Naive thymus-derived CD4-positive, alpha-beta T cell (primary cell): ENCODE results near the gene EDEM1. TPM values are rescaled to one million over a fixed set of nuclear protein-coding genes. Genes with fewer than 3 reads are reported as not detected.

Experiments used
- ATAC-seq: fragments of 150-1000 bp; cut with Tn5 transposase; 2 replicates; pipeline ENCODE4 v1.10.0; 2021; ENCODE audit warnings: mild to moderate bottlenecking, moderate library complexity
- CTCF ChIA-PET: fragments of 350-600 bp; sonication (Branson Sonifier 250); formaldehyde crosslinking; loops from one replicate; lab custom pipeline; 2021; ENCODE audit warnings: antibody characterized with exemption; lab: Charles Lee
- POLR2A ChIA-PET: fragments of 350-600 bp; sonication (Branson Sonifier 250); formaldehyde crosslinking; loops from one replicate; lab custom pipeline; 2021; ENCODE audit warnings: antibody characterized with exemption, inconsistent platforms; lab: Charles Lee
- DNase-seq, 9 donors: peaks; one replicate each; pipeline versions ENCODE4 v3.0.0 to v3.0.0-alpha.2; 2020 to 2022; ENCODE audit warnings: mixed read lengths in 1 of 9
- H3K27ac ChIP-seq: one replicate; pipeline ENCODE4 v1.7.0; 2013; ENCODE audit warnings: mild to moderate bottlenecking, low read depth, low read length, moderate library complexity
- H3K27me3 ChIP-seq, 2 donors: one replicate each; pipeline ENCODE4 v1.7.0; 2013; ENCODE audit warnings: low read length in 2 of 2, mild to moderate bottlenecking in 2 of 2, moderate library complexity in 2 of 2; ENCODE audit not compliant: control insufficient read depth in 2 of 2, insufficient read depth in 2 of 2
- H3K36me3 ChIP-seq, 3 experiments: 1 replicate in 2 of 3; 2 replicates in 1 of 3; pipeline ENCODE4 v1.7.0; 2013; ENCODE audit warnings: low read length in 3 of 3, mild to moderate bottlenecking in 3 of 3, moderate library complexity in 1 of 3; ENCODE audit not compliant: insufficient read depth in 3 of 3, control insufficient read depth in 2 of 3
- H3K4me1 ChIP-seq, 2 donors: one replicate each; pipeline ENCODE4 v1.7.0; 2013; ENCODE audit warnings: low read length in 2 of 2, mild to moderate bottlenecking in 2 of 2, moderate library complexity in 1 of 2; ENCODE audit not compliant: control insufficient read depth in 2 of 2, insufficient read depth in 2 of 2
- H3K4me3 ChIP-seq: 2 replicates; pipeline ENCODE4 v1.7.0; 2013; ENCODE audit warnings: mild to moderate bottlenecking, low read length
- H3K9me3 ChIP-seq, 3 experiments: 1 replicate in 2 of 3; 2 replicates in 1 of 3; pipeline ENCODE4 v1.7.0; 2013; ENCODE audit warnings: low read length in 3 of 3; ENCODE audit not compliant: control insufficient read depth in 2 of 3
- H3K27ac Mint-ChIP-seq, 9 donors: one replicate each; pipeline ENCODE4 v1.8.0; 2020 to 2022; ENCODE audit warnings: mixed read lengths in 9 of 9, mild to moderate bottlenecking in 8 of 9, moderate library complexity in 5 of 9, inconsistent platforms in 2 of 9
- H3K27me3 Mint-ChIP-seq, 5 donors: one replicate each; pipeline ENCODE4 v1.8.0; 2021 to 2022; ENCODE audit warnings: mixed read lengths in 5 of 5, mild to moderate bottlenecking in 1 of 5
- H3K36me3 Mint-ChIP-seq, 5 donors: one replicate each; pipeline ENCODE4 v1.8.0; 2020 to 2022; ENCODE audit warnings: mixed read lengths in 5 of 5, mild to moderate bottlenecking in 3 of 5, inconsistent platforms in 1 of 5
- H3K4me1 Mint-ChIP-seq, 7 donors: one replicate each; pipeline ENCODE4 v1.8.0; 2020 to 2022; ENCODE audit warnings: mixed read lengths in 7 of 7, mild to moderate bottlenecking in 3 of 7, inconsistent platforms in 1 of 7
- H3K4me3 Mint-ChIP-seq, 10 donors: one replicate each; pipeline ENCODE4 v1.8.0; 2020 to 2022; ENCODE audit warnings: mild to moderate bottlenecking in 10 of 10, mixed read lengths in 10 of 10, moderate library complexity in 6 of 10, inconsistent platforms in 2 of 10
- H3K9me3 Mint-ChIP-seq, 11 donors: one replicate each; pipeline ENCODE4 v1.8.0; 2020 to 2022; ENCODE audit warnings: mixed read lengths in 11 of 11, mild to moderate bottlenecking in 4 of 11, inconsistent platforms in 1 of 11, moderate library complexity in 1 of 11
- intact Hi-C, 2 donors: fragments of 100-400 bp; cut with micrococcal nuclease; formaldehyde crosslinking; loops; one replicate each; pipeline ENCODE4 v1.15.1; 2023
- polyA plus RNA-seq, 2 donors: library from polyadenylated mRNA; unstranded; fragments of 300-500 nt; fragmentation: Illumina TruSeq; gene quantifications; one replicate each; pipeline ENCODE4 v1.2.3, GENCODE V29; 2021
- total RNA-seq, 6 experiments: library from RNA in 5 of 6; stranded (reverse) in 5 of 6; gene quantifications; 1 replicate in 5 of 6; 2 replicates in 1 of 6; pipeline ENCODE4 v1.2.3 and lab custom pipeline; 2021 to 2026

EDEM1 gene
- total and polyA plus RNA-seq, 7 experiments from 2014 or later, result 41.9 to 138 (median 107) TPM

DNA sequence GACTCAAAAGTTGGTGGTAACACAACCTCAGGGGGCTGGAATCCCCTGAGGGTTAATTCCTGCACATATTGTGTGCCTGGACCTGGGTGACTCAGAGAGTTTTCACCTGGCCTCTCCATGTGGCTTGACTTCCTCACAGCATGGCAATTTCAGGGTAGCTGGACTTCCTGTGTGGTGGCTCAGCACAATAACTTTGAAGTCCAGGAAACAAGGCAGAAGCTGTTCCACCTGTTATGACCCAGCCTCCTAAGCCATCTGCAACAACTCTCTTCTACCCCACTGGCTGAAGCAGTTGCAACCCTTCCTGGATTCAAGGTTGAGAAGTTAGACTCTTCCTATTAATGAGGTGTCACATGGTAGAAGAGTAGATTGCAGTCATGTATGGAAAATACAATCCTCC, 58.4 kb downstream of the EDEM1 start:
- intact Hi-C loops, result no loop called here
- ChIA-PET POLR2A (no interaction called here), CTCF (no interaction called here)
- Histone ChIP-seq H3K9me3 (no peaks in the 10 kb centered on the region), H3K4me1 (no peaks in the 10 kb centered on the region), H3K36me3 (no peaks in the 10 kb centered on the region), H3K4me3 (no peak overlapping the region), H3K27ac (no peak overlapping the region), H3K27me3 (no peaks in the 10 kb centered on the region)
- Mint-ChIP-seq H3K27ac (no peak overlapping the region), H3K27me3 (no peaks in the 10 kb centered on the region), H3K4me1 (peaks cover 0 to 9% (median 0%) of the 10 kb centered on the region in 7 donors), H3K9me3 (peaks cover 0 to 20% (median 10%) of the 10 kb centered on the region in 11 donors), H3K4me3 (no peak overlapping the region), H3K36me3 (peaks cover 0 to 7% (median 0%) of the 10 kb centered on the region in 5 donors)
- ATAC-seq (no peak), DNase-seq (no peak)

DNA sequence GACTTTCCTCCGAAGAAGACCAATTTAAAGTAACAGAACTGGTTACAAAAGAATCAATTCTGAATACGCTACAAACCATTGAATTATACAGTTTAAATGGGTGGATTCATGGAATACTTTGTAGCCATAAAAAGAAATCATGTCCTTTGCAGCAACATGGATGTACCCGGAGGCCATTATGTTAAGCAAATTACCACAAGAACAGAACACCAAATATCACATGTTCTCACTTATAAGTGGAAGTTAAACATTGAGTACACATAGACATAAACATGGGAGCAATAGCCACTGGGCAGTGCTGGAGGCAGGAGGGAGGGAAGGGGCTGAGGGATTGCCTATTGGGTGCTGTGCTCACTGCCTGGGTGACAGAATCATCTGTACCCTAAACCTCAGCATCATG, 61.3 kb downstream of the EDEM1 start:
- H3K9me3 Mint-ChIP-seq, result peaks cover 0 to 11% (median 6%) of the 10 kb centered on the region in 11 donors
- no peaks in the 10 kb centered on the region for H3K9me3 ChIP-seq
- ATAC-seq, result no peak
- H3K4me3 Mint-ChIP-seq, result no peak overlapping the region
- ChIA-PET CTCF (no interaction called here), POLR2A (no interaction called here)
- H3K36me3 ChIP-seq, result no peaks in the 10 kb centered on the region
- H3K27ac ChIP-seq, result no peak overlapping the region
- H3K27me3 ChIP-seq, result no peaks in the 10 kb centered on the region
- intact Hi-C loops, result no loop called here
- H3K4me1 Mint-ChIP-seq, result peaks cover 0 to 9% (median 0%) of the 10 kb centered on the region in 7 donors
- H3K4me1 ChIP-seq, result no peaks in the 10 kb centered on the region
- H3K27ac Mint-ChIP-seq, result no peak overlapping the region
- H3K4me3 ChIP-seq, result no peak overlapping the region
- DNase-seq, result no peak
- H3K36me3 Mint-ChIP-seq, result peaks cover 0 to 6% (median 0%) of the 10 kb centered on the region in 5 donors
- no peaks in the 10 kb centered on the region for H3K27me3 Mint-ChIP-seq

DNA sequence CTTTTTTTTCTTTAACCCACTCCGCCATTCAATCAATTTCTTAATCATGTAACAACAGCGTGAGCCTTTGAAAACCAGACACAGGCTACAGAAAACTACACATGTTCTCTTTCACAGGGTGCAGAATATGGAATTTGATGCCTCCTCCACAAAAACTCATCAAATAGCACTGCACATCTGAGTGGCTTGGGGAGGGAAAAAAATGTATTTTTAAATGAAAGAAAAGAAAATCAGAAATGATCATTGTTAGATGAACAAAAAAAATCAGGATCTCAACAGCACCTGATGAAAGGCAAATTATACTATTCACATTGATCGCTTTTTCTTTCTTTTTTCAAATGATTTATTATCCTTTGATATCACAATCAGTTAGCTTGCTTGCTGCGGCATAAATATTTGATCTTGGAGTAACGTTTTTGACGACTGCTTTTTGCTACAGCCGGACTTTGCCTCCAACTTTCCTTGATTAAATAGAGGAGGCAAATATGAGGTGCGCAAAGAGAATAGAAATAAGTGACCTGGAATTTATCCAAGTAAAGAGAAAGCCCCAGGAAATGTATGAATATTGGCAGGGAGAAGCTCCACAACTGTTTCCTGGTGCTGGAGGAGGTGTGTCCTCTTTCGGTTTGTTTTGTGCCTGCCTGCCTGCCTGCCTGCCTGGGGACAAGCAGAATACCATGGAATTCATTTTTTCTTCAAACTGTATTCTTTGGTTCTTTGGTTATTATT, 63.1 kb downstream of the EDEM1 start:
- no peak overlapping the region for H3K27ac ChIP-seq
- no peak overlapping the region for H3K4me3 ChIP-seq
- CTCF ChIA-PET, result no interaction called here
- DNase-seq, result no peak
- POLR2A ChIA-PET, result no interaction called here
- H3K4me1 Mint-ChIP-seq, result peaks cover 0 to 7% (median 3%) of the 10 kb centered on the region in 7 donors
- no peaks in the 10 kb centered on the region for H3K36me3 Mint-ChIP-seq
- no peaks in the 10 kb centered on the region for H3K27me3 ChIP-seq
- H3K27me3 Mint-ChIP-seq, result no peaks in the 10 kb centered on the region
- no peak overlapping the region for H3K27ac Mint-ChIP-seq
- no peaks in the 10 kb centered on the region for H3K9me3 ChIP-seq
- intact Hi-C loops, result no loop called here
- H3K9me3 Mint-ChIP-seq, result peaks cover 0 to 2% (median 0%) of the 10 kb centered on the region in 11 donors
- no peak for ATAC-seq
- H3K4me3 Mint-ChIP-seq, result no peak overlapping the region
- no peaks in the 10 kb centered on the region for H3K4me1 ChIP-seq
- H3K36me3 ChIP-seq, result no peaks in the 10 kb centered on the region

DNA sequence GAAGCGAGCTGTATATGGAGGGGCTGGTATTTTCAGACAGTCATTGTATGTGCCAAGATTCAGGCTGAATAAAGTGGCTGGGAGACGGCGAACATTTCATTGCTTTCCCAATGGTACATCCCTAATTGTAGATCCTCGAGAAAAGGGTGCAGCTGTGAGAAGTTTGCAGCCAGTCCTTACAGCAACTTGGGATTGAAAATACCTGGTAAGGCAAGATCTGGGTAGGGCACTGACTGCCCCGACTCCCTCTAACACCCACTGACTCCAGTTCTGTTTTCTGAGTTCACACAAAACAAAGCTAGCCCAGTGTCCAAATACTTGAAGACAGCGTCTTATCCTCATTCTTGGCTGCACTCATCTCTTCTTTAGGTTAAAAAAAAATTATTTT, 63.7 kb downstream of the EDEM1 start:
- H3K36me3 Mint-ChIP-seq, result no peaks in the 10 kb centered on the region
- peaks cover 0 to 3% (median 0%) of the 10 kb centered on the region in 5 donors for H3K27me3 Mint-ChIP-seq
- Histone ChIP-seq H3K9me3 (no peaks in the 10 kb centered on the region), H3K4me1 (no peaks in the 10 kb centered on the region), H3K27me3 (no peaks in the 10 kb centered on the region), H3K4me3 (no peak overlapping the region), H3K36me3 (no peaks in the 10 kb centered on the region), H3K27ac (no peak overlapping the region)
- CTCF ChIA-PET, result no interaction called here
- H3K9me3 Mint-ChIP-seq, result no peaks in the 10 kb centered on the region
- no peak overlapping the region for H3K27ac Mint-ChIP-seq
- DNase-seq, result no peak
- ATAC-seq, result no peak
- no peak overlapping the region for H3K4me3 Mint-ChIP-seq
- peaks cover 0 to 10% (median 1%) of the 10 kb centered on the region in 7 donors for H3K4me1 Mint-ChIP-seq
- POLR2A ChIA-PET, result no interaction called here
- intact Hi-C loops, result no loop called here

DNA sequence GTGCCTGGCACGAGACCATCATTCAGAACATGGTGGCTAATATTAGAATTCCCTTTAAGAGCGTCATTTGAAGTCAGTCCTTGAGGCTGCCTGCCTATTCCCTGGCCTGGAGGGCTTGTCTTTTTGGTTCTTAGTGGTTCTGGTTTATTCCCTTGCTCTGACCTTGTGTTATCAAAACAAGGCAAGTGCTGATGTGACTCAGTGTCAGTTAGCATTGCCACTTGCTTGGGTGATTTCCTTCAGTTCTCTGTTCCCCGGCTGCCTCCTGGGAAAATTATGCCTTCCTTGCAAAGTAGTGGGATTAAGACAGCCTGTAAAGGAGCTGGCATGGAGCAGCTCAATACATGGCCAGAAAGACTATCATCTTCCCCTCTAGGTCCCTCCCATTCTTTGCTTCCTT, 64.6 kb downstream of the EDEM1 start:
- H3K4me1 ChIP-seq, result no peaks in the 10 kb centered on the region
- intact Hi-C loops, result no loop called here
- no peak overlapping the region for H3K4me3 ChIP-seq
- Mint-ChIP-seq H3K9me3 (no peaks in the 10 kb centered on the region), H3K27me3 (peaks cover 0 to 3% (median 0%) of the 10 kb centered on the region in 5 donors), H3K4me1 (peaks cover 0 to 13% (median 0%) of the 10 kb centered on the region in 7 donors), H3K4me3 (no peak overlapping the region), H3K36me3 (no peaks in the 10 kb centered on the region), H3K27ac (no peak overlapping the region)
- H3K27me3 ChIP-seq, result no peaks in the 10 kb centered on the region
- ATAC-seq (no peak), DNase-seq (no peak)
- ChIA-PET POLR2A (no interaction called here), CTCF (no interaction called here)
- H3K9me3 ChIP-seq, result no peaks in the 10 kb centered on the region
- no peak overlapping the region for H3K27ac ChIP-seq
- H3K36me3 ChIP-seq, result no peaks in the 10 kb centered on the region

DNA sequence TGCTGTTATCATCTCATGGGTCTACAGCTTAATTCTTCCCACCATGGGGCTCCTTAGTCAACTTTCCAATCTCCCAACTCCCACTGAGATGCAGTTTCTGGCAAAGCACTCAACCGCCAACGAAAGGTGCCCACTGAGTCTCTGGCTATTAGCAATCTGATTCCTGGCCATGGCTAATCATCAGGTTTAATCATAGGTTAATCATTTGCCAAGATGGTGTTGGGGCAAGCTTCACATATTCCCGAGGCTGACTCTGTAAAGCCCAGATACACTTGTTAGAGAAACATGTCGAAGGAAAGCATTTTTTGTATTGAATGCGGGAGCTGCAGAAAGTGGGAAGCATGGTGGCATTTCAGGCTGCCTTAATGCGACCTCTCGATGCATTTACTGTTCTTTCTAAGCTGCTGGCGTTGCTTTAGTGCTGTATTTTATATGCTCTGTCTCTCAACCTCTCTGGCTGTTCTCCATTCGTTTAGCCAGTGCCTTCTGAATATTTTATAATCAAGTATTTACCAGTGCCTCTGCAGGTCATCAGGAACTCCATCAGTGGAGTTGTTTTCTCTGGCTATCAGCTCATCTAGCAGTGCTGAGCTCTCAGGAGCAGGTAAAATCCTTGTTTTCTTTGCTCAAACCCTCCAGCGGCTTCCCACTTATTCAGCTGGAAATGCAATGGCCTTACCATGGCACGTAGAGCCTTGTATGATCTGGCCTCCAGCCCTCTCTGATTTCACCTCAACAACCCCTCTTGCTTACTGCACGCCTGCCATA, 67.0 kb downstream of the EDEM1 start:
- Histone ChIP-seq H3K27ac (no peak overlapping the region), H3K36me3 (no peaks in the 10 kb centered on the region), H3K9me3 (no peaks in the 10 kb centered on the region), H3K4me1 (no peaks in the 10 kb centered on the region), H3K4me3 (no peak overlapping the region), H3K27me3 (no peaks in the 10 kb centered on the region)
- no peak overlapping the region for H3K27ac Mint-ChIP-seq
- ATAC-seq, result no peak
- CTCF ChIA-PET, result no interaction called here
- no peak overlapping the region for H3K4me3 Mint-ChIP-seq
- no peaks in the 10 kb centered on the region for H3K9me3 Mint-ChIP-seq
- H3K27me3 Mint-ChIP-seq, result peaks cover 0 to 3% (median 0%) of the 10 kb centered on the region in 5 donors
- peaks cover 0 to 13% (median 0%) of the 10 kb centered on the region in 7 donors for H3K4me1 Mint-ChIP-seq
- no peaks in the 10 kb centered on the region for H3K36me3 Mint-ChIP-seq
- POLR2A ChIA-PET, result no interaction called here
- no peak for DNase-seq
- intact Hi-C loops, result no loop called here
